Testis (tissue), 3 donors: ENCODE data around the gene SIPA1L3. TPM values are rescaled to one million over a fixed set of nuclear protein-coding genes. Genes with fewer than 3 reads are reported as not detected.

Source experiments
- DNase-seq: peaks from one replicate; pipeline ENCODE4 v3.0.0-alpha.2; 2019
- H3K27ac ChIP-seq, 2 donors: fragments of 200-600 bp; sonication (generic); one replicate each; pipeline ENCODE4 v1.5.1; 2019
- H3K27me3 ChIP-seq: fragments of 200-600 bp; sonication (generic); one replicate; pipeline ENCODE4 v1.5.1; 2019
- H3K36me3 ChIP-seq: fragments of 200-600 bp; sonication (generic); one replicate; pipeline ENCODE4 v1.5.1; 2017; ENCODE audit warnings: low read depth; ENCODE audit errors: missing control alignments
- H3K4me1 ChIP-seq: fragments of 200-600 bp; sonication (generic); one replicate; pipeline ENCODE4 v1.5.1; 2019
- H3K4me3 ChIP-seq, 2 donors: fragments of 200-600 bp; sonication (generic); one replicate each; pipeline ENCODE4 v1.5.1; 2017 to 2019
- H3K9me3 ChIP-seq: fragments of 200-600 bp; sonication (generic); one replicate; pipeline ENCODE4 v1.5.1; 2017
- CTCF ChIP-seq, 3 experiments: fragments of 450-650 bp in 2 of 3; fragments of 200-600 bp in 1 of 3; sonication (generic) in 1 of 3; IDR thresholded peaks; one replicate each; pipeline ENCODE4 v1.5.1; 2016 to 2019; ENCODE audit warnings: antibody characterized with exemption in 3 of 3, mild to moderate bottlenecking in 2 of 3, moderate library complexity in 1 of 3
- POLR2A ChIP-seq: fragments of 450-650 bp; IDR thresholded peaks from one replicate; pipeline ENCODE4 v1.6.1; 2017; ENCODE audit warnings: antibody characterized with exemption, mild to moderate bottlenecking, moderate library complexity
- WGBS, 2 donors: methylation state at CpG; one replicate each; pipeline ENCODE4 v1.1.5; 2018; 5-methylcytosine and 5-hydroxymethylcytosine counted together
- intact Hi-C: fragments of 100-400 bp; cut with DNase I; formaldehyde crosslinking; loops from one replicate; pipeline ENCODE4 v1.15.1; 2023; ENCODE audit warnings: low total_unique reads
- polyA plus RNA-seq: library from polyadenylated mRNA; stranded (reverse); fragments of 350-450 nt; fragmentation: Illumina TruSeq; extraction: RNeasy Lipid Tissue Mini Kit (QIAGEN cat#74804); gene quantifications from one replicate; pipeline ENCODE4 v1.2.3, GENCODE V29; 2014; ENCODE audit warnings: low read depth, low replicate concordance; ENCODE audit not compliant: insufficient read depth
- total RNA-seq, 2 donors: library from RNA; depleted of rRNA; stranded (reverse); fragments of >200 nt; gene quantifications; one replicate each; pipeline ENCODE4 v1.2.3, GENCODE V29; 2016

The SIPA1L3 gene
- total and polyA plus RNA-seq, 3 donors from 2014 or later: 21.1 to 47.6 (median 43.7) TPM

DNA sequence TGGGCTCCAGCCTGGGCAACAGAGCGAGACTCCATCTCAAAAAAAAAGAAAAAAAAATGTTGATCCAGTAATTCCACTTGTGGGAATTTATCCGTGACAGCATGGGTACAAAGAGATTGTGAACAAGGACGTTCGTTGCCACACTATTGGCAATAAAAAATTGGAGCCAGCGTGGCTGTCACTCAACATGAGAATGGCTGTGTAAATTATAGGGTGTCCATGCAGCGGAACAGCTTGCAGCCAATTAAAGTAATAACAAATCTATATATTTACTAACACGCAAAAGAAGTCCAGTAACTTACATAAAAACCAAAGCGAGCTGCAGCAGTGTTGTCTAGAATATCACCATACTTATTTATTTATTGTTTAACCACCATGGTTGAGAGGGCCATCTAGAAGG, 297.7 kb downstream of the SIPA1L3 start:
- intact Hi-C loops: no loop called here
- no peaks in the 10 kb centered on the region for H3K9me3 ChIP-seq
- H3K4me3 ChIP-seq: no peak overlapping the region
- H3K27me3 ChIP-seq: no peaks in the 10 kb centered on the region
- H3K27ac ChIP-seq: no peak overlapping the region
- TF ChIP-seq POLR2A: no peak
- no peak for TF ChIP-seq CTCF (IDR thresholded peaks at IDR 0.05)
- peaks cover 9% of the 10 kb centered on the region for H3K4me1 ChIP-seq
- DNase-seq: no peak
- H3K36me3 ChIP-seq: no peaks in the 10 kb centered on the region
- WGBS, 2 donors: 95 to 97% methylated on average over 8 of the region's 8 CpGs

DNA sequence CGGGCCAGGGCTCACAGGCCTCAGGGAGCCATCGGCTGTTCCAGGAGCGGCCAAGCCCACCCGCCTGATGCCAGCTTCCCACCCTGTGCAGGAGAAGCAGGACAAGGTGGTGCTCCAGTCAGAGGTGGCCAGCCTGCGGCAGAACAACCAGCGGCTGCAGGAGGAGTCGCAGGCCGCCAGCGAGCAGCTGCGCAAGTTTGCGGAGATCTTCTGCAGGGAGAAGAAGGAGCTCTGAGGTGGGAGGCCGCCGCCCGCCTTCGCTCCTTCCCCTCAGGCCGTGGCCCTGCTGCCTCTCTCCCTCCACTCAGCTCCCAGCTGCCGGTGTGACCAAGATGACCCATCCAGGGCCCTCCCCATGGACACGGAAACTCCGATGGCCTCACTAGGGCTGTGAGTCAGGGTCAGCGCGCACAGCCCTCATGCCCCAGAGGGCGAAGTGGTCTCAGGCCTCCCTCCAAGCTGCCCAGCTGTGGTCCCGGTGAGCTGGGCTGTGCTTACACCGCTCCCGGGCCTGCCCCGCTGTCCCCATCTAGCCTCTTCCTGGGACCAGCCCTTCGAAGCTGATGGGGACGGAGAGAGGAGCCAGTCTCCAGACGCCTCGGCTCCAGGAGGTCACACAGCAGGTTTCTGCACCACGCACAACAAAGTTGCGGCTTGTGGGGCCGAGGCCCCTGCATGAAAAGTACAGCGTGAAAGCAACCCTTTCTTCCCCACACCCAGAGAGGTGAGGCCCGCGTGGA, 299.2 kb downstream of the SIPA1L3 start:
- H3K4me3 ChIP-seq: no peak overlapping the region
- DNase-seq: no peak
- H3K27me3 ChIP-seq: no peaks in the 10 kb centered on the region
- TF ChIP-seq POLR2A (no peak), CTCF (IDR thresholded peaks at IDR 0.05) (no peak)
- peaks cover 17% of the 10 kb centered on the region for H3K4me1 ChIP-seq
- H3K36me3 ChIP-seq: no peaks in the 10 kb centered on the region
- peak overlapping the region in 1 of 2 donors; percentile 90 for H3K27ac ChIP-seq
- no peaks in the 10 kb centered on the region for H3K9me3 ChIP-seq
- intact Hi-C loops: no loop called here
- 78 to 88% methylated on average over 7 to 35 of the region's 36 CpGs for WGBS, 2 donors

- TF ChIP-seq CTCF (IDR thresholded peaks at IDR 0.05) (no peak), POLR2A (no peak)
- DNase-seq: no peak
- Histone ChIP-seq H3K4me1 (peaks cover 22% of the 10 kb centered on the region), H3K27ac (peak overlapping the region in 1 of 2 donors; percentile 90), H3K36me3 (no peaks in the 10 kb centered on the region), H3K4me3 (no peak overlapping the region), H3K27me3 (no peaks in the 10 kb centered on the region), H3K9me3 (no peaks in the 10 kb centered on the region)
- WGBS, 2 donors: 70 to 77% methylated on average over 16 of the region's 16 CpGs
- intact Hi-C loops: no loop called here
Observed at GRCh38 chr19:38206928-38207327, 299.9 kb downstream of the SIPA1L3 start.

GRCh38 chr19:38207543-38207942, 300.5 kb downstream of the SIPA1L3 start:
- Histone ChIP-seq H3K27me3 (no peaks in the 10 kb centered on the region), H3K9me3 (no peaks in the 10 kb centered on the region), H3K4me3 (no peak overlapping the region), H3K4me1 (peaks cover 22% of the 10 kb centered on the region), H3K27ac (peak overlapping the region in 1 of 2 donors; percentile 90), H3K36me3 (no peaks in the 10 kb centered on the region)
- no peak for TF ChIP-seq POLR2A
- no peak for TF ChIP-seq CTCF (IDR thresholded peaks at IDR 0.05)
- intact Hi-C loops: no loop called here
- no peak for DNase-seq
- WGBS, 2 donors: 63 to 83% methylated on average over 4 to 12 of the region's 12 CpGs

- Histone ChIP-seq H3K27ac (peak overlapping the region; percentile 79 to 90), H3K9me3 (no peaks in the 10 kb centered on the region)
- no peak for DNase-seq
Observed at GRCh38 chr19:38208571-38208970, 301.6 kb downstream of the SIPA1L3 start.

More at GRCh38 chr19:38208571-38208970, 301.6 kb downstream of the SIPA1L3 start:
- no peaks in the 10 kb centered on the region for H3K27me3 ChIP-seq
- peaks cover 22% of the 10 kb centered on the region for H3K4me1 ChIP-seq
- no peak for TF ChIP-seq CTCF (IDR thresholded peaks at IDR 0.05)
- TF ChIP-seq POLR2A: no peak
- intact Hi-C loops: no loop called here
- WGBS, 2 donors: 92 to 96% methylated on average over 3 of the region's 3 CpGs
- H3K4me3 ChIP-seq: no peak overlapping the region
- no peaks in the 10 kb centered on the region for H3K36me3 ChIP-seq
